HG02852 (cell line): ENCODE measurements around the gene NUDT8.
"Not testable (repeated sequence)": the region's sequence is repeated elsewhere in the genome, so short reads cannot be mapped to it uniquely, and the experiment has no call there.

Experiments
- ATAC-seq: cut with Tn5 transposase; IDR thresholded peaks from one replicate; pipeline ENCODE4 v1.9.1; 2021; ENCODE audit warnings: mild to moderate bottlenecking, moderate library complexity; ENCODE audit not compliant: unreplicated experiment

NUDT8 gene

GRCh38 chr11:67596753-67597300 is 32.9 kb downstream of the NUDT8 start:
- ATAC-seq = no peak

GRCh38 chr11:67594480-67594879 is 35.3 kb downstream of the NUDT8 start:
- ATAC-seq = no peak

- no peak for ATAC-seq
Measured at GRCh38 chr11:67593565-67593905, 36.2 kb downstream of the NUDT8 start.

GRCh38 chr11:67592880-67593564 is 36.7 kb downstream of the NUDT8 start:
- no peak for ATAC-seq

- not testable (repeated sequence) for ATAC-seq
Measured at GRCh38 chr11:67588899-67589415, 40.8 kb downstream of the NUDT8 start.

- ATAC-seq = peak; percentile 19
Measured at GRCh38 chr11:67588136-67588503, 41.6 kb downstream of the NUDT8 start.

GRCh38 chr11:67586568-67587250 is 43.0 kb downstream of the NUDT8 start:
- ATAC-seq = no peak

- no peak for ATAC-seq
Measured at GRCh38 chr11:67585911-67586310, 43.8 kb downstream of the NUDT8 start.

GRCh38 chr11:67584881-67585873 is 44.6 kb downstream of the NUDT8 start:
- ATAC-seq = no peak

GRCh38 chr11:67584205-67584880 is 45.4 kb downstream of the NUDT8 start:
- no peak for ATAC-seq

GRCh38 chr11:67583247-67584204 is 46.2 kb downstream of the NUDT8 start, which contains the start of gene GSTP1:
Gene GSTP1, plus strand, starts transcription at chr11:67583812. Its CDS starts 32 bp downstream, at chr11:67583844.
- peak; percentile 60 for ATAC-seq

GRCh38 chr11:67582011-67582410 is 47.7 kb downstream of the NUDT8 start:
- ATAC-seq = no peak

GRCh38 chr11:67581469-67581868 is 48.3 kb downstream of the NUDT8 start:
- no peak for ATAC-seq

GRCh38 chr11:67577951-67578350 is 51.8 kb downstream of the NUDT8 start:
- no peak for ATAC-seq
